ENCODE data around the gene KDM6B.

The KDM6B gene

GRCh38 chr17:7841396-7841914 lies 7.4 kb downstream of the KDM6B start:
- DNase-seq (ENCODE audit: low read depth) = peak; percentile 78

GRCh38 chr17:7841915-7842379 lies 7.9 kb downstream of the KDM6B start:
- DNase-seq (ENCODE audit: low read depth) = peak; percentile 69

- peak; percentile 68 for DNase-seq (ENCODE audit: low read depth)
These were observed 8.6 kb downstream of the KDM6B start for GRCh38 chr17:7842380-7843256.

- no peak for DNase-seq (ENCODE audit: low read depth)
These were observed 9.2 kb downstream of the KDM6B start for GRCh38 chr17:7843257-7843535.

DNA sequence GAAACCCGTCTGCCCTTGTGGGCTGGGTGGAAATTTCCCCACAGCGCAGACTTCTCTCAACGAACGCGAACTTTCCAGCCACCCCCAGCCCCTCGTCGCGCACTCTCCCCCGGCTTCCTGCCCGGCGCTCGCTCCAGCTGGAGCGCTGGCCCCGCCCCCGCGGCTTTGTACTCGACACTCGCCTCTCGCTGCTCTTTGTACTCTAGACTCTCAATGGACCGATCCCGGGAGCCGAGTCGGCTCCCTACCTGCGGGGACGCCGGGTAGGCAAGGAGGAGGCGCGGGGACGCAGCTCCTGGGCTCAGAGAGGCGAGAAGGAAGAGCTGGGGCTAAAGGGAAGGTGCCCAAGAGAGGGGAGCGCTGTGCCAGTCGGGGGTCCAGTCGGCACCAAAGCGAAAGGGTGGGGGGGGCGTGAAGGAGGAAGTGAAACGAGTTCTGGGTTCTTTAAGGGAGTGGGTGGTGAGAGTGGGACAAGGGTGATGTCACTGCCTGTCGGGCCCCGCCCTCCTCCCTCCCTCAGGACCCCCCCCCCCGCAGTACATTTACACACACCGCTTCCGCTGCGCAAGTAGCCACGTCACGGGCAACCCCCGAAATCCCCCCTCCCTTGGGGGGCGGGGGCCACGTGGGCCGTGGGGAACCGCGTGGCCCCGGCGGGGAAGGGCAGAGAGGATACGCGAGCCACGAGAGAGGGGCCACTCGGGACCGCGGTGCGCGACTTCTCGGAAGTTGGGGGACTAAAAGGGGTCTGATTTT lies 9.7 kb downstream of the KDM6B start:
- peak; percentile 70 for DNase-seq (ENCODE audit: low read depth)

DNA sequence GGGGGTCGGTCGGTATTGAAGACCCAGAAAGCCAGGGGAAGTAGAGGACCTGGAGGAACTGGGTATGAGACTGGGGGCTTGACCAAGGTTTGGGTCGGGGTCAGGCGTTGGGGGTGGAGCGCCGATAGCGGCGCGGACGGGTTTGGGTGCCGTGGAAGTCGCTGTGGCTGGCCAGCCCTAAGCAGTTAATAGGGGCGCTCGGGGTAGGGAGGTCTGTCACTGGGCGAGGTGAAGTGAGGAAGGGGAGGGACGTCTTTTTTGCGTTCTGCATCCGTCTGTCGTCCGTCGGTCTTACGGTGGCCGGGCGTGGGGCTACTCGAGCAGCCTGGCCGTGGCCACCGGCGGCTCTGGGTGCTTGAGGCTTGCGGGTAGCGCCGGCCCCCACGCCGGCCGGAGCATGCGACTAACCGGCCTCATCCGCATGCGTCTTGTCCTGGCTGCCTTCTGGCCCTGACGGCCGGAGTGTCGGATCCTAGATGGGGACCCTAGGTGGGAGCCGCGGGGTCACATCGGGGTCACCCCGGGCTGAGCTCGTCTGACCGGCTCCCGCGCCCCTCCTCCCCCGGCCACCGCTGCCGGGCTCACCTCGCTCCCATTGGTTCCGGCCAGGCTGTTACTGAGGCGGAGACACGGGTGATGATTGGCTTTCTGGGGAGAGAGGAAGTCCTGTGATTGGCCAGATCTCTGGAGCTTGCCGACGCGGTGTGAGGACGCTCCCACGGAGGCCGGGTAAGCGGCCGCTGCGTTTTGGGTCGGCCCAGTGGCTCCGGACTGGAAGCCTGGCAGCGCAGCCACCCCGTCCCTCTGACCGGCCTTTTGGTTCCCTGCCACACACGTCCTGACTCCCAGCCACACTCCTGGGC lies 10.5 kb downstream of the KDM6B start:
- peak; percentile 88 for DNase-seq (ENCODE audit: low read depth)

DNA sequence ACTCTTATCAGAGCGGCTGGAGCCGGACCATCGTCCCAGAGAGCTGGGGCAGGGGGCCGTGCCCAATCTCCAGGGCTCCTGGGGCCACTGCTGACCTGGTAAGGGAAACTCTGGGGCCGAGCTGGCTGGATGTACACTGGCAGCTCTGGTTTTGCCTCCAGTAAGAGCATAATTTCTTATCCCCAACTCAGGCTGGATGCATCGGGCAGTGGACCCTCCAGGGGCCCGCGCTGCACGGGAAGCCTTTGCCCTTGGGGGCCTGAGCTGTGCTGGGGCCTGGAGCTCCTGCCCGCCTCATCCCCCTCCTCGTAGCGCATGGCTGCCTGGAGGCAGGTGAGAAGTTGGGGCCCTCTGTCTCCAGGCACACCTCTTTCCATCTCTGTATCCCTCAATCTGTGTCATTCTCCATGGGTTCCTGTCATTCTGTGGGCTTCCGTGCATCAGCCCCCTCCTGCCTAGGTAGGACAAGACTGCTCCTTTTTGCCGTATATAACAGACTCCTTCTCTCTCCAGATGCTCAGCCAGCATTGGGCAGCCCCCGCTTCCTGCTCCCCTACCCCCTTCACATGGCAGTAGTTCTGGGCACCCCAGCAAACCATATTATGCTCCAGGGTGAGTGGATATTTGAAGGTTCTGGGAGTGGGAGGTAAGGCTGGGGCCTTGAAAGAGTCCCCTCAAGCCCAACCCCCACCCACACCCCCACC lies 11.5 kb downstream of the KDM6B start:
- DNase-seq (ENCODE audit: low read depth) = no peak

- DNase-seq (ENCODE audit: low read depth) = no peak
These were observed 12.2 kb downstream of the KDM6B start for GRCh38 chr17:7846063-7846735.

DNA sequence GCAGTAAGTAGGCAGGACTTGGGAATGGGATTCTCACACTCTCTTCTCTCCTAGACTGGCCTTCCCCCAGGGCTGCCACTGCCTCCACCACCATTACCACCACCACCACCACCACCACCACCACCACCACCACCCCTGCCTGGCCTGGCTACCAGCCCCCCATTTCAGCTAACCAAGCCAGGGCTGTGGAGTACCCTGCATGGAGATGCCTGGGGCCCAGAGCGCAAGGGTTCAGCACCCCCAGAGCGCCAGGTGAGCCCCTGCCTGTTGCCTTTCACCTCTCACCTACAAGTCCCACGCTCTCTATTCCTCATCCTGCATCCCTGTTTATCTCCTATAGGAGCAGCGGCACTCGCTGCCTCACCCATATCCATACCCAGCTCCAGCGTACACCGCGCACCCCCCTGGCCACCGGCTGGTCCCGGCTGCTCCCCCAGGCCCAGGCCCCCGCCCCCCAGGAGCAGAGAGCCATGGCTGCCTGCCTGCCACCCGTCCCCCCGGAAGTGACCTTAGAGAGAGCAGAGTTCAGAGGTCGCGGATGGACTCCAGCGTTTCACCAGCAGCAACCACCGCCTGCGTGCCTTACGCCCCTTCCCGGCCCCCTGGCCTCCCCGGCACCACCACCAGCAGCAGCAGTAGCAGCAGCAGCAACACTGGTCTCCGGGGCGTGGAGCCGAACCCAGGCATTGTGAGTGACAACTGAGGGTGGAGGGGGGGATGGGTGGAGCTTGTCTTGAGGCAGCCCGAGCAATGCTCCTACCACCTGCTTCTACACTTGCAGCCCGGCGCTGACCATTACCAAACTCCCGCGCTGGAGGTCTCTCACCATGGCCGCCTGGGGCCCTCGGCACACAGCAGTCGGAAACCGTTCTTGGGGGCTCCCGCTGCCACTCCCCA lies 13.0 kb downstream of the KDM6B start:
- DNase-seq (ENCODE audit: low read depth) = no peak

DNA sequence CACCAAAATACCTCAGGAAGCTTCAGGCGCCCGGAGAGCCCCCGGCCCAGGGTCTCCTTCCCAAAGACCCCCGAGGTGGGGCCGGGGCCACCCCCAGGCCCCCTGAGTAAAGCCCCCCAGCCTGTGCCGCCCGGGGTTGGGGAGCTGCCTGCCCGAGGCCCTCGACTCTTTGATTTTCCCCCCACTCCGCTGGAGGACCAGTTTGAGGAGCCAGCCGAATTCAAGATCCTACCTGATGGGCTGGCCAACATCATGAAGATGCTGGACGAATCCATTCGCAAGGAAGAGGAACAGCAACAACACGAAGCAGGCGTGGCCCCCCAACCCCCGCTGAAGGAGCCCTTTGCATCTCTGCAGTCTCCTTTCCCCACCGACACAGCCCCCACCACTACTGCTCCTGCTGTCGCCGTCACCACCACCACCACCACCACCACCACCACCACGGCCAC lies 14.1 kb downstream of the KDM6B start:
- DNase-seq (ENCODE audit: low read depth) = no peak

DNA sequence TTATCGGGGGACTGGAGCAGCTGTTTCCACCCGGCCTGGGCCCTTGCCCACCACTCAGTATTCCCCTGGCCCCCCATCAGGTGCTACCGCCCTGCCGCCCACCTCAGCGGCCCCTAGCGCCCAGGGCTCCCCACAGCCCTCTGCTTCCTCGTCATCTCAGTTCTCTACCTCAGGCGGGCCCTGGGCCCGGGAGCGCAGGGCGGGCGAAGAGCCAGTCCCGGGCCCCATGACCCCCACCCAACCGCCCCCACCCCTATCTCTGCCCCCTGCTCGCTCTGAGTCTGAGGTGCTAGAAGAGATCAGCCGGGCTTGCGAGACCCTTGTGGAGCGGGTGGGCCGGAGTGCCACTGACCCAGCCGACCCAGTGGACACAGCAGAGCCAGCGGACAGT lies 14.7 kb downstream of the KDM6B start:
- DNase-seq (ENCODE audit: low read depth) = no peak

- no peak for DNase-seq (ENCODE audit: low read depth)
These were observed 15.2 kb downstream of the KDM6B start for GRCh38 chr17:7849130-7849750.

DNA sequence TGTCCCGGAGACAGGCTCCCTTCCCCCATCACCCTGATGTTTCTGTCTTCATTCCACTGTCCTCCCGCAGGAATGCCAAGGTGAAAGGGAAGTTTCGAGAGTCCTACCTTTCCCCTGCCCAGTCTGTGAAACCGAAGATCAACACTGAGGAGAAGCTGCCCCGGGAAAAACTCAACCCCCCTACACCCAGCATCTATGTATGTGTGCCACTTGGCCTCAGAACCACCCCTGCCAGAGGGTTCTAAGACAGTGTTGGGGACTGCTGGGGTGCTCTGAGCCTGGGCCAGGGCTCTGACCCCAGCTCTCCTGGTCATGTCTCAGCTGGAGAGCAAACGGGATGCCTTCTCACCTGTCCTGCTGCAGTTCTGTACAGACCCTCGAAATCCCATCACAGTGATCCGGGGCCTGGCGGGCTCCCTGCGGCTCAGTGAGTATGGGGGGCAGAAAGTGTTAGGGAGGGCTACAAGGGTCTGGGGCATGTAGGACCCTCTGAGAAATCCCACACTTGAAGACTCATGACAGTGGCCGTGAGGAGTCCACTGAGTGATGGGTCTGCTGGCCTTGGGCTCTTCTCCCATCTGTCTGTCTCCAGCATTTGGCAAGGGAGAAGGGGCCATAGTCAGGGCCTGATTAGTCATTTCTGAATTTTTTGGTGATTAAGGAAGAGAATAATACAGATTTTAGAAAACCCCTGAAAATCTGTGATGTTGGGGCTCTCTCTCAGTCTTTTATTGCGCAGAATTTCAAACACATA lies 15.9 kb downstream of the KDM6B start:
- DNase-seq (ENCODE audit: low read depth) = no peak

GRCh38 chr17:7850701-7851437 lies 16.9 kb downstream of the KDM6B start:
- no peak for DNase-seq (ENCODE audit: low read depth)

DNA sequence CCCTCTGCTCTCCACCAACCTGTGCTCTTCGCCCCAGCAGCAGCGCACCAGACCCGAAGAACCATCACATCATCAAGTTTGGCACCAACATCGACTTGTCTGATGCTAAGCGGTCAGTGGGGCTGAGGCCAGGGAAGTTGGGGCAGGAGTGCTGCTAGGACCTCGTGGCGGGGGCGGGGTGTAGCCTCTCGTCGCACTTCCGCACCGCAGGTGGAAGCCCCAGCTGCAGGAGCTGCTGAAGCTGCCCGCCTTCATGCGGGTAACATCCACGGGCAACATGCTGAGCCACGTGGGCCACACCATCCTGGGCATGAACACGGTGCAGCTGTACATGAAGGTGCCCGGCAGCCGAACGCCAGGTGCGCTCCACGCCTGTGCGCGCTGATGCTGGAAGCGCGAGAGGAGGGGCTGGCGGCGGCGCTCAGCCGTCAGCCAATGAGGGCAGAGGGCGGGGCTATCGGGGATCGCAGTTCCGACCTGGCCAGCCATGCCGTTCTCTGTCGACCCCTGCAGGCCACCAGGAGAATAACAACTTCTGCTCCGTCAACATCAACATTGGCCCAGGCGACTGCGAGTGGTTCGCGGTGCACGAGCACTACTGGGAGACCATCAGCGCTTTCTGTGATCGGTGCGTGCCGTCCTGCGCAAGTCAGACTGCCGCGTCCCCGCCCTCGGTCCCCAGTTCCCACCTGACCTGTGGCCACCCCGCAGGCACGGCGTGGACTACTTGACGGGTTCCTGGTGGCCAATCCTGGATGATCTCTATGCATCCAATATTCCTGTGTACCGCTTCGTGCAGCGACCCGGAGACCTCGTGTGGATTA lies 17.6 kb downstream of the KDM6B start:
- DNase-seq (ENCODE audit: low read depth) = peak; percentile 84

- DNase-seq (ENCODE audit: low read depth) = no peak
These were observed 18.2 kb downstream of the KDM6B start for GRCh38 chr17:7852262-7852670.
